HUES6 (cell line): ENCODE results near the gene EXOC6B.

Source experiments
- H3K27ac ChIP-seq: 2 replicates; pipeline ENCODE4 v1.7.0; 2013; ENCODE audit warnings: low read depth, mild to moderate bottlenecking, low read length, inconsistent platforms
- H3K27me3 ChIP-seq: 2 replicates; pipeline ENCODE4 v1.6.1; 2013; ENCODE audit warnings: low read length; ENCODE audit not compliant: control insufficient read depth, insufficient read depth
- H3K36me3 ChIP-seq: 2 replicates; pipeline ENCODE4 v1.6.1; 2013; ENCODE audit warnings: low read length; ENCODE audit not compliant: control insufficient read depth, insufficient read depth
- H3K4me1 ChIP-seq: 2 replicates; pipeline ENCODE4 v1.6.1; 2013; ENCODE audit warnings: low read length; ENCODE audit not compliant: control insufficient read depth, insufficient read depth
- H3K4me3 ChIP-seq: 2 replicates; pipeline ENCODE4 v1.5.1; 2013; ENCODE audit warnings: low read depth, low read length
- H3K9ac ChIP-seq: one replicate; pipeline ENCODE4 v1.6.1; 2013; ENCODE audit warnings: mild to moderate bottlenecking, low read length
- H3K9me3 ChIP-seq: 2 replicates; pipeline ENCODE4 v1.6.1; 2013; ENCODE audit warnings: low read depth, low read length; ENCODE audit not compliant: control insufficient read depth, insufficient read depth

Gene EXOC6B

GRCh38 chr2:72325592-72326422, 500.0 kb downstream of the EXOC6B start:
- Histone ChIP-seq H3K9me3 (no peaks in the 10 kb centered on the region), H3K36me3 (no peaks in the 10 kb centered on the region), H3K27me3 (no peaks in the 10 kb centered on the region), H3K4me1 (peaks cover 4% of the 10 kb centered on the region), H3K27ac (no peak overlapping the region), H3K9ac (no peak overlapping the region), H3K4me3 (no peak overlapping the region)

GRCh38 chr2:72316774-72317173, 509.1 kb downstream of the EXOC6B start:
- no peaks in the 10 kb centered on the region for H3K4me1 ChIP-seq
- no peak overlapping the region for H3K27ac ChIP-seq
- H3K36me3 ChIP-seq: no peaks in the 10 kb centered on the region
- no peak overlapping the region for H3K4me3 ChIP-seq
- no peaks in the 10 kb centered on the region for H3K9me3 ChIP-seq
- H3K27me3 ChIP-seq: no peaks in the 10 kb centered on the region
- no peak overlapping the region for H3K9ac ChIP-seq

- Histone ChIP-seq H3K4me3 (no peak overlapping the region), H3K4me1 (no peaks in the 10 kb centered on the region), H3K9me3 (no peaks in the 10 kb centered on the region), H3K27me3 (no peaks in the 10 kb centered on the region), H3K36me3 (no peaks in the 10 kb centered on the region), H3K27ac (no peak overlapping the region), H3K9ac (no peak overlapping the region)
Observed at GRCh38 chr2:72300147-72300684, 525.6 kb downstream of the EXOC6B start.

GRCh38 chr2:72293620-72294019, 532.2 kb downstream of the EXOC6B start:
- Histone ChIP-seq H3K9me3 (no peaks in the 10 kb centered on the region), H3K27me3 (no peaks in the 10 kb centered on the region), H3K27ac (no peak overlapping the region), H3K4me3 (no peak overlapping the region), H3K4me1 (no peaks in the 10 kb centered on the region), H3K36me3 (no peaks in the 10 kb centered on the region), H3K9ac (no peak overlapping the region)

DNA sequence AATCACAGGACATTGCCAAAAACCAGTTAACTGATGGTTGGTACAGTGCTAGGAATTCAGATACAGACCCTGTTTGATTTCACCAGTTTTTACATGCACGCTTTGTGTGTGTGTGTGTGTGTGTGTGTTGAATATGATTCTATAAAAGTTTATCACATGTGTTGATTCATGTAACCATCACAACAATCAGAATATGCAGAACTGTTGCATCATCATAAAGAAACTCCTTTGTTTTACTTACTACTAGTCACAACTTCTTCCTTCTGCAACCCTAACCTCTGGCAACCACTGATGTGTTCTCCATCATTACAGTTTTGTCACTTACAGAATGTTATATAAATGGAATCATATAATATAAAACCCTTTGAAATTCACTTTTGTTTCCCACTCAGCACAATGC, 533.4 kb downstream of the EXOC6B start:
- Histone ChIP-seq H3K4me3 (no peak overlapping the region), H3K27ac (no peak overlapping the region), H3K27me3 (no peaks in the 10 kb centered on the region), H3K9me3 (no peaks in the 10 kb centered on the region), H3K9ac (no peak overlapping the region), H3K4me1 (no peaks in the 10 kb centered on the region), H3K36me3 (no peaks in the 10 kb centered on the region)

DNA sequence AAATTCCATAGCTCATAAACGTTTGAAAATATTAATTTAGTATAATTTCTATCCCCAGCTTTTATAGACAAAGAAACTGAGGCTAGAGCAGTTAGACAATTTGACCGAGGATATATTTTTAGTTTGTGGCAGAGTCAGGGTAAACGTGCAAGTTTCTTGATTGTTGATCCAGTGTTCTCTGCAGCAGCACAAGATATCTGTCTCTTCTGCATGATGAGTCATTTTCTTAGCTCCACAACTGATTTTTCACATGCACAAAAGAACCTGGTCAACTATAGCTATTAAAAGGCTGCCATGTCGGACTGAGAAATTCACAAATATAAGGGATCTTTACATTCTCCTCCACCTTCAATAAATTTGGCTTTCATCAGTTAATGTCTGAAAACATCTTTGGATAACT, 534.8 kb downstream of the EXOC6B start:
- Histone ChIP-seq H3K27me3 (no peaks in the 10 kb centered on the region), H3K36me3 (no peaks in the 10 kb centered on the region), H3K27ac (no peak overlapping the region), H3K9me3 (no peaks in the 10 kb centered on the region), H3K4me1 (no peaks in the 10 kb centered on the region), H3K4me3 (no peak overlapping the region), H3K9ac (no peak overlapping the region)

DNA sequence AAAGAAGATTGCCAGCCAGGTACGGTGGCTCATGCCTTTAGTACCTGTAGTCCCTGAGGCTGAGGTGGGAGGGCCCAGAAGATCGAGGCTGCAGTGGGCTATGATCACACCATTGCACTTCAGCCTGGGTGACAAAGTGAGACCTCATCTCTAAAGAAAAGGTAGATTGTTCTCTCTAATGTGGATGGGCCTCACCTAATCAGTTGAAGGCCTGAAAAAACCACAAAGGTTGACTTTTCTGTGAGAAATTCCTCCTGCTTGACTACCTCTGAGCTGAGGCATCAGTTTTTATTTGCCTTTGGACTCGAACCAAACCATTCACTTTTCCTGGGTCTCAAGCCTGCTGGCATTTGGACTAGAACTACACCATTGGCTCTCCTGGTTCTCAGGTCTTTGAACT, 536.1 kb downstream of the EXOC6B start:
- no peaks in the 10 kb centered on the region for H3K36me3 ChIP-seq
- H3K4me1 ChIP-seq: no peaks in the 10 kb centered on the region
- no peak overlapping the region for H3K9ac ChIP-seq
- H3K27me3 ChIP-seq: no peaks in the 10 kb centered on the region
- H3K27ac ChIP-seq: no peak overlapping the region
- no peaks in the 10 kb centered on the region for H3K9me3 ChIP-seq
- H3K4me3 ChIP-seq: no peak overlapping the region

DNA sequence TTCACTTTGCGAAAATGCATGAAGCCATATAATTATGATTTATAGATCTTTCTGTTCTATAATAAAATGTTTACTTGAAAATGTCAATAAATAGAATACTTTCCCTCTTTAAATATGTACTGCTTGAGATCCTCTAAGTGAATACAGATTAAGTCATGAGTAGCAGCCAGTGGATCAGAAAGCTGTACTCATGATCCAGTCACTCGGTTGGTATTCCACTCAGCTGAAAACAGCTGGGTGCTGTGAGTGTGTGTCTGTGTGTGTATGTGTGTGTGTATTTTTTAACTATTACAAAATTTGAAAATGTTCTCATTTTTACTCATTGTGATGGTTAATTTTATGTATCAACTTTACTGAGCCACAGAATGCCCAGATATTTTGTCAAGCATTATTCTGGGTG, 536.5 kb downstream of the EXOC6B start:
- no peaks in the 10 kb centered on the region for H3K36me3 ChIP-seq
- no peak overlapping the region for H3K27ac ChIP-seq
- no peaks in the 10 kb centered on the region for H3K4me1 ChIP-seq
- no peaks in the 10 kb centered on the region for H3K9me3 ChIP-seq
- no peaks in the 10 kb centered on the region for H3K27me3 ChIP-seq
- no peak overlapping the region for H3K9ac ChIP-seq
- no peak overlapping the region for H3K4me3 ChIP-seq

GRCh38 chr2:72278046-72278445, 547.8 kb downstream of the EXOC6B start:
- no peak overlapping the region for H3K9ac ChIP-seq
- no peak overlapping the region for H3K4me3 ChIP-seq
- no peak overlapping the region for H3K27ac ChIP-seq
- no peaks in the 10 kb centered on the region for H3K27me3 ChIP-seq
- H3K4me1 ChIP-seq: no peaks in the 10 kb centered on the region
- no peaks in the 10 kb centered on the region for H3K9me3 ChIP-seq
- H3K36me3 ChIP-seq: no peaks in the 10 kb centered on the region

DNA sequence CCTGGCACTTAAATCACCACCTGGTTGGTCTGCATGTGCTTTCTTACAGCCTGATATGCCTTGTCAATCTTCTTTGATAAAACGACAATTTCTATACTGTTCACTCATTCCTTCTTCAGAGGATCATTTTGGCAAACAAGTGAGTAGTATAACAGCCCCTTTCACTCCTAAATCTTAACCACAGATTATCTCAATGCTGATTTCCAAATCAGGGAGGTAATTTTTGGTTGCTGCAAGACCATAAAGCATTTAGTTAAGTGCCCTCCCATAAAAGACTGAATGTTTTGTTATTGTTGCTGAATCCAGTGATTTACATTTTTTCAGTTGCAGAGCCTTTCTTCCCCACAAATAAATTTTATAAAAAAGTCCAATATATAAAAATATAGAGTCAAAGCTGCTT, 549.0 kb downstream of the EXOC6B start:
- H3K36me3 ChIP-seq: no peaks in the 10 kb centered on the region
- no peak overlapping the region for H3K9ac ChIP-seq
- no peaks in the 10 kb centered on the region for H3K27me3 ChIP-seq
- H3K4me3 ChIP-seq: no peak overlapping the region
- no peaks in the 10 kb centered on the region for H3K9me3 ChIP-seq
- H3K4me1 ChIP-seq: no peaks in the 10 kb centered on the region
- no peak overlapping the region for H3K27ac ChIP-seq

- Histone ChIP-seq H3K36me3 (no peaks in the 10 kb centered on the region), H3K27ac (no peak overlapping the region), H3K4me3 (no peak overlapping the region), H3K9me3 (no peaks in the 10 kb centered on the region), H3K4me1 (no peaks in the 10 kb centered on the region), H3K27me3 (no peaks in the 10 kb centered on the region), H3K9ac (no peak overlapping the region)
Observed at GRCh38 chr2:72276356-72276755, 549.5 kb downstream of the EXOC6B start.
